ENCODE data around the gene GPR162. TPM values are rescaled to one million over a fixed set of nuclear protein-coding genes. Genes with fewer than 3 reads are reported as not detected.

GPR162 gene
- total RNA-seq, 1 experiment from 2014 or later, result 6.1 TPM

- peaks cover 4% of the 10 kb centered on the region; the same call in 1 of the 2 replicates for H3K27me3 ChIP-seq (ENCODE audit: insufficient read depth, low read length)
- H4K20me1 ChIP-seq (ENCODE audit: control insufficient read depth, insufficient read depth, insufficient read length), result no peaks in the 10 kb centered on the region
- H3K14ac ChIP-seq (ENCODE audit: insufficient read depth, low read length), result no peak overlapping the region
- H3K36me3 Mint-ChIP-seq (ENCODE audit: insufficient read depth in 1 of 3, low read depth in 3 of 3), result peaks cover 0 to 3% (median 0%) of the 10 kb centered on the region in 3 experiments; a peak in 1 of 7 replicates
- H3K23ac ChIP-seq (ENCODE audit: insufficient read length, low read depth, low read length), result no peak overlapping the region
- no peak overlapping the region for H2BK15ac ChIP-seq (ENCODE audit: low read depth, low read length)
- H3K9ac ChIP-seq (ENCODE audit: extremely low read depth, insufficient read length, low read length), result no peak overlapping the region
- H2AFZ ChIP-seq (ENCODE audit: low read length), result no peak overlapping the region
- no peak overlapping the region for H2BK12ac ChIP-seq (ENCODE audit: insufficient read length, low read depth, low read length)
- no peak overlapping the region for H2BK5ac ChIP-seq (ENCODE audit: insufficient read length, low read length)
- no peak overlapping the region for H3T11ph ChIP-seq (ENCODE audit: low read length)
- peak overlapping the region; percentile 17 to 72; a peak in 2 of 5 replicates for H3K4me3 Mint-ChIP-seq
- no peak overlapping the region for H2BK120ac ChIP-seq (ENCODE audit: low read depth, low read length, poor library complexity, severe bottlenecking)
- H3K4ac ChIP-seq (ENCODE audit: low read depth, low read length), result no peak overlapping the region
- H3K27me3 Mint-ChIP-seq (ENCODE audit: low read depth), result peaks cover 68% of the 10 kb centered on the region
- no peak overlapping the region for H2BK20ac ChIP-seq (ENCODE audit: low read depth, low read length, poor library complexity, severe bottlenecking)
- peaks cover 7% of the 10 kb centered on the region; the same call in 1 of the 2 replicates for H3K4me1 ChIP-seq (ENCODE audit: insufficient read depth, low read length)
- H3K56ac ChIP-seq (ENCODE audit: insufficient read length, low read depth, low read length), result no peak overlapping the region
- H4K8ac ChIP-seq (replicated peaks; ENCODE audit: insufficient read length, low read depth, low read length), result no peak overlapping the region
- no peaks in the 10 kb centered on the region for H3K79me2 ChIP-seq (ENCODE audit: insufficient read depth, low read length)
- H3K9me3 ChIP-seq (ENCODE audit: control insufficient read depth, low read depth, low read length), result no peaks in the 10 kb centered on the region
- peaks cover 0 to 2% of the 10 kb centered on the region in 2 experiments; a peak in 1 of 5 replicates for H3K9me3 Mint-ChIP-seq
- no peak overlapping the region for H3K27ac ChIP-seq (ENCODE audit: insufficient read length, low read depth, low read length)
- DNase-seq, result peak; percentile 94
- no peak overlapping the region for H4K91ac ChIP-seq (ENCODE audit: insufficient read length, low read depth, low read length)
- peak overlapping the region; percentile 17 for H3K4me2 ChIP-seq (ENCODE audit: insufficient read depth, insufficient read length, low read length)
- H3K18ac ChIP-seq (ENCODE audit: insufficient read length, low read depth, low read length), result no peak overlapping the region
- peaks cover 8% of the 10 kb centered on the region for H3K23me2 ChIP-seq (ENCODE audit: insufficient read length, low read depth, low read length, poor library complexity, severe bottlenecking)
- no peak overlapping the region for H4K5ac ChIP-seq (ENCODE audit: insufficient read length, low read depth, low read length)
- no CpG with 5 or more reads among the region's 10 CpGs for WGBS (ENCODE audit: extremely low coverage, insufficient read length, low lambda C conversion rate)
- H2AK5ac ChIP-seq (ENCODE audit: insufficient read length, low read length), result no peak overlapping the region
- H3K27ac Mint-ChIP-seq, result peak overlapping the region in 2 of 3 experiments; percentile 74 to 96; a peak in 2 of 7 replicates
- H3K79me1 ChIP-seq (ENCODE audit: insufficient read depth, low read depth, low read length, poor library complexity, severe bottlenecking), result no peaks in the 10 kb centered on the region
- peaks cover 49% of the 10 kb centered on the region in 2 experiments for H3K4me1 Mint-ChIP-seq
- no peak for TF ChIP-seq CTCF (conservative IDR thresholded peaks at IDR 0.05)
These were observed 3.4 kb upstream of the GPR162 start for GRCh38 chr12:6818222-6818621.
